ENCODE results near the gene ZFAND2A. TPM values are rescaled to one million over a fixed set of nuclear protein-coding genes. Genes with fewer than 3 reads are reported as not detected.

The ZFAND2A gene
- total RNA-seq, 1 experiment from 2014 or later, result 14.5 TPM

- no peak for TF ChIP-seq ATF6 (CRISPR knock-in tag; IDR thresholded peaks at IDR 0.05)
- no peak for TF ChIP-seq CTCF (IDR thresholded peaks at IDR 0.05)
- no peak for TF ChIP-seq ZNF512 (CRISPR knock-in tag; IDR thresholded peaks at IDR 0.05; ENCODE audit: borderline replicate concordance)
- TF ChIP-seq SOX15 (CRISPR knock-in tag; IDR thresholded peaks at IDR 0.05), result no peak
- TF ChIP-seq EMX1 (CRISPR knock-in tag; IDR thresholded peaks at IDR 0.05), result no peak
- TF ChIP-seq ZNF396 (CRISPR knock-in tag; IDR thresholded peaks at IDR 0.05; ENCODE audit: borderline replicate concordance), result no peak
- no peak for TF ChIP-seq IRF1 (CRISPR knock-in tag; IDR thresholded peaks at IDR 0.05)
- no peak for TF ChIP-seq SMAD3 (CRISPR knock-in tag; IDR thresholded peaks at IDR 0.05; ENCODE audit: borderline replicate concordance)
Observed at GRCh38 chr7:1104516-1105179, 55.3 kb downstream of the ZFAND2A start (continued).

GRCh38 chr7:1103789-1104515, 56.0 kb downstream of the ZFAND2A start:
- peaks cover 6% of the 10 kb centered on the region for H3K36me3 Mint-ChIP-seq
- CTCF ChIA-PET, result interaction anchor here (1.0 to 2.9 kb wide), 4 partner anchors 18 to 111 kb away, joined by 4 to 9 read pairs (median 6); a partner anchor contains a TSS
- ATAC-seq (no peak), DNase-seq (ENCODE audit: low spot score) (no peak)
- H3K4me3 Mint-ChIP-seq, result no peak overlapping the region
- peak overlapping the region; percentile 36; the same call in 1 of the 2 replicates for H3K27ac Mint-ChIP-seq
- no peaks in the 10 kb centered on the region for H3K9me3 Mint-ChIP-seq
- no peaks in the 10 kb centered on the region for H3K4me1 Mint-ChIP-seq
- TF ChIP-seq NFE2L1 (CRISPR knock-in tag; IDR thresholded peaks at IDR 0.05) (no peak), ZNF121 (CRISPR knock-in tag; IDR thresholded peaks at IDR 0.05) (no peak), TP53 (CRISPR knock-in tag; IDR thresholded peaks at IDR 0.05) (no peak), OVOL2 (CRISPR knock-in tag; IDR thresholded peaks at IDR 0.05; ENCODE audit: borderline replicate concordance) (no peak), ZNF138 (CRISPR knock-in tag; conservative IDR thresholded peaks at IDR 0.05) (no peak), NR2C2 (CRISPR knock-in tag; IDR thresholded peaks at IDR 0.05) (no peak), STAT6 (CRISPR knock-in tag; conservative IDR thresholded peaks at IDR 0.05; ENCODE audit: low read depth) (no peak), ZSCAN18 (CRISPR knock-in tag; IDR thresholded peaks at IDR 0.05) (no peak), CDX4 (CRISPR knock-in tag; IDR thresholded peaks at IDR 0.05; ENCODE audit: borderline replicate concordance) (no peak), MXD4 (CRISPR knock-in tag; IDR thresholded peaks at IDR 0.05; ENCODE audit: borderline replicate concordance) (no peak)
- no peaks in the 10 kb centered on the region for H3K27me3 Mint-ChIP-seq (ENCODE audit: low read depth)
- POLR2A ChIA-PET, result no interaction called here

Data from WTC11 (cell line).